Measurements from ENCODE around the gene SMAP2. TPM values are rescaled to one million over a fixed set of nuclear protein-coding genes. Genes with fewer than 3 reads are reported as not detected.

Gene SMAP2
- total and polyA plus RNA-seq, 2 of the 4 experiments (the other 2 are of a cell fraction), result 30.1 to 31.0 TPM

GRCh38 chr1:40382108-40382460 lies 8.6 kb downstream of the SMAP2 start:
- H3K23ac ChIP-seq (ENCODE audit: low read depth, low read length), result peak overlapping the region; percentile 8; the same call in 1 of the 2 replicates
- peak overlapping the region; percentile 91 for H2BK5ac ChIP-seq (ENCODE audit: low read depth, low read length, poor library complexity, severe bottlenecking)
- no peak overlapping the region for H2AK5ac ChIP-seq (ENCODE audit: low read depth, low read length)
- H3K9me3 ChIP-seq (ENCODE audit: control insufficient read depth, insufficient read depth, low read length), result no peaks in the 10 kb centered on the region
- ATAC-seq (ENCODE audit: low read depth) (no peak), DNase-seq (no peak)
- no peak overlapping the region for H3K14ac ChIP-seq (replicated peaks; ENCODE audit: low read depth, low read length)
- no peak overlapping the region for H2BK20ac ChIP-seq (ENCODE audit: low read depth, low read length)
- H4K91ac ChIP-seq (ENCODE audit: insufficient read depth, low read depth, low read length), result no peak overlapping the region
- no peak overlapping the region for H3K9ac ChIP-seq (ENCODE audit: low read depth, low read length)
- no peaks in the 10 kb centered on the region for H3K36me3 ChIP-seq (ENCODE audit: control insufficient read depth, insufficient read depth, low read length)
- no peak for TF ChIP-seq FOS (IDR thresholded peaks at IDR 0.05; ENCODE audit: low read depth, low read length)
- no peak for TF ChIP-seq RAD21 (IDR thresholded peaks at IDR 0.05; ENCODE audit: low read length)
- H3K27ac ChIP-seq (ENCODE audit: insufficient read depth, low read length), result no peak overlapping the region
- peak overlapping the region; percentile 42; the same call in 1 of the 3 replicates for H2BK15ac ChIP-seq (ENCODE audit: low read depth, low read length)
- H3K4me3 ChIP-seq (ENCODE audit: insufficient read depth, low read depth, low read length), result no peak overlapping the region
- H3K9me1 ChIP-seq (ENCODE audit: insufficient read depth, low read length), result peaks cover 13% of the 10 kb centered on the region
- H4K20me1 ChIP-seq (ENCODE audit: insufficient read depth, low read length), result peaks cover 5% of the 10 kb centered on the region; the same call in 1 of the 2 replicates
- H3K4me1 ChIP-seq (ENCODE audit: control insufficient read depth, insufficient read depth, low read length), result peaks cover 18% of the 10 kb centered on the region
- H3K56ac ChIP-seq (ENCODE audit: extremely low read depth, insufficient read depth, low read length), result no peak overlapping the region
- ChIA-PET CTCF (interaction anchor here (1.0 to 1.9 kb wide), 2 partner anchors 23 to 33 kb away, joined by 3 to 6 read pairs; no protein-coding TSS in a partner anchor), POLR2A (ENCODE audit: unreplicated experiment) (no interaction called here)
- no peak overlapping the region; the same call in 1 of the 2 replicates for H3K4ac ChIP-seq (ENCODE audit: low read depth, low read length)
- H4K8ac ChIP-seq (ENCODE audit: low read depth in 2 of 2, low read length in 2 of 2), result no peak overlapping the region
- intact Hi-C loops (cut with micrococcal nuclease) (no loop called here), in situ Hi-C loops (cut with MboI; ENCODE audit: low sequenced_read_pairs) (no loop called here), dilution Hi-C loops (cut with HindIII; ENCODE audit: low sequenced_read_pairs, unreplicated experiment) (no loop called here)
- no peak overlapping the region for H2AK9ac ChIP-seq (replicated peaks; ENCODE audit: low read depth, low read length, poor library complexity)
- H3K27me3 ChIP-seq (ENCODE audit: control insufficient read depth, insufficient read depth, low read length), result no peaks in the 10 kb centered on the region
- H3K79me1 ChIP-seq (ENCODE audit: low read depth in 1 of 2, low read length in 2 of 2), result peaks cover 21 to 76% of the 10 kb centered on the region in 2 experiments
- no peak overlapping the region for H3K18ac ChIP-seq (ENCODE audit: low read depth, low read length)
- BruUV-seq (replicated peaks), result no TSS peak
- peak overlapping the region; percentile 16; the same call in 1 of the 2 replicates for H4K5ac ChIP-seq (ENCODE audit: low read depth, low read length)
- WGBS, 2 experiments (ENCODE audit: extremely low coverage in 2 of 2, insufficient read length in 1 of 2), result no CpG with 5 or more reads among the region's 3 CpGs
- no peak overlapping the region for H2BK120ac ChIP-seq (ENCODE audit: low read depth, low read length)
- peak overlapping the region; percentile 5; the same call in 1 of the 2 replicates for H3K4me2 ChIP-seq (ENCODE audit: low read depth, low read length)
- H2AFZ ChIP-seq (replicated peaks; ENCODE audit: low read length, poor library complexity), result no peak overlapping the region

Data from IMR-90 (cell line).